Caki2 (cell line): ENCODE measurements around the gene CPTP. TPM values are rescaled to one million over a fixed set of nuclear protein-coding genes. Genes with fewer than 3 reads are reported as not detected.

Experiments
- DNase-seq: peaks from one replicate; pipeline ENCODE4 v3.0.0-alpha.2; 2015; ENCODE audit warnings: low read depth
- in situ Hi-C: cut with HindIII; loops from 2 replicates; pipeline ENCODE4 v1.10.0; 2016; ENCODE audit warnings: low sequenced_read_pairs, low pct_unique_long_range_greater_than_20kb, mixed read lengths
- total RNA-seq: library from RNA; depleted of rRNA; stranded (reverse); fragments of >200 nt; shearing (Covaris generic); gene quantifications from 2 replicates; pipeline ENCODE4 v1.2.3, GENCODE V29; 2014; ENCODE audit warnings: low replicate concordance

Gene CPTP
- total RNA-seq, 1 experiment from 2014 or later: 28.5 TPM

GRCh38 chr1:1354271-1355247 lies 30.0 kb downstream of the CPTP start:
- no peak for DNase-seq
- in situ Hi-C loops: no loop called here

GRCh38 chr1:1355416-1355815 lies 30.8 kb downstream of the CPTP start:
- no peak for DNase-seq
- in situ Hi-C loops: no loop called here

GRCh38 chr1:1356166-1356795 lies 31.7 kb downstream of the CPTP start:
- in situ Hi-C loops: no loop called here
- DNase-seq: no peak

- no peak for DNase-seq
- in situ Hi-C loops: no loop called here
These were observed 32.3 kb downstream of the CPTP start for GRCh38 chr1:1356796-1357401.

GRCh38 chr1:1357871-1358432 lies 33.4 kb downstream of the CPTP start:
- DNase-seq: no peak
- in situ Hi-C loops: no loop called here

- DNase-seq: no peak
- in situ Hi-C loops: no loop called here
These were observed 34.0 kb downstream of the CPTP start, which contains the start of gene MXRA8 for GRCh38 chr1:1358433-1359271. TSS of gene MXRA8 (minus strand) at chr1:1358555. CDS start at chr1:1358504, 51 bp downstream.

GRCh38 chr1:1359308-1359663 lies 34.7 kb downstream of the CPTP start:
- no peak for DNase-seq
- in situ Hi-C loops: no loop called here

GRCh38 chr1:1359664-1360468 lies 35.3 kb downstream of the CPTP start:
- in situ Hi-C loops: no loop called here
- no peak for DNase-seq

GRCh38 chr1:1360506-1361169 lies 36.0 kb downstream of the CPTP start:
- peak; percentile 80 for DNase-seq
- in situ Hi-C loops: no loop called here

- in situ Hi-C loops: no loop called here
- DNase-seq: no peak
These were observed 36.8 kb downstream of the CPTP start for GRCh38 chr1:1361233-1361981.

- in situ Hi-C loops: no loop called here
- no peak for DNase-seq
These were observed 37.4 kb downstream of the CPTP start for GRCh38 chr1:1361982-1362423.

- in situ Hi-C loops: no loop called here
- DNase-seq: no peak
These were observed 39.7 kb downstream of the CPTP start for GRCh38 chr1:1364266-1364665.

- DNase-seq: no peak
These were observed 41.5 kb downstream of the CPTP start for GRCh38 chr1:1365875-1366698.

GRCh38 chr1:1366699-1367066 lies 42.1 kb downstream of the CPTP start:
- DNase-seq: no peak
- in situ Hi-C loops: no loop called here

More at GRCh38 chr1:1365875-1366698, 41.5 kb downstream of the CPTP start:
- in situ Hi-C loops: no loop called here

GRCh38 chr1:1367315-1367714 lies 42.7 kb downstream of the CPTP start:
- DNase-seq: no peak
- in situ Hi-C loops: no loop called here
